ENCODE data around the gene AGBL3. TPM values are rescaled to one million over a fixed set of nuclear protein-coding genes. Genes with fewer than 3 reads are reported as not detected.
"Not testable (repeated sequence)": the region's sequence is repeated elsewhere in the genome, so short reads cannot be mapped to it uniquely, and the experiment has no call there.

Gene AGBL3
- total RNA-seq, 4 donors from 2014 or later: 0.29 to 12.5 (median 5.3) TPM

- Histone ChIP-seq H3K36me3 (no peaks in the 10 kb centered on the region), H3K27me3 (no peaks in the 10 kb centered on the region), H3K9me3 (no peaks in the 10 kb centered on the region), H3K4me3 (no peak overlapping the region), H3K27ac (no peak overlapping the region), H3K4me1 (no peaks in the 10 kb centered on the region)
- intact Hi-C loops (cut with DNase I; ENCODE audit: low total_unique reads): no loop called here
- TF ChIP-seq POLR2A (IDR thresholded peaks at IDR 0.05) (no peak), CTCF (IDR thresholded peaks at IDR 0.05) (no peak)
- DNase-seq: no peak
Observed at GRCh38 chr7:135111379-135111778, 125.1 kb downstream of the AGBL3 start.

GRCh38 chr7:135114622-135115021 is 128.3 kb downstream of the AGBL3 start:
- Histone ChIP-seq H3K36me3 (no peaks in the 10 kb centered on the region), H3K27ac (no peak overlapping the region), H3K4me1 (no peaks in the 10 kb centered on the region), H3K9me3 (no peaks in the 10 kb centered on the region), H3K4me3 (no peak overlapping the region), H3K27me3 (no peaks in the 10 kb centered on the region)
- DNase-seq: no peak
- no peak for TF ChIP-seq POLR2A (IDR thresholded peaks at IDR 0.05)
- intact Hi-C loops (cut with DNase I; ENCODE audit: low total_unique reads): no loop called here

- TF ChIP-seq CTCF (IDR thresholded peaks at IDR 0.05) (no peak), POLR2A (IDR thresholded peaks at IDR 0.05) (no peak)
- intact Hi-C loops (cut with DNase I; ENCODE audit: low total_unique reads): no loop called here
- H3K9me3 ChIP-seq: no peaks in the 10 kb centered on the region
Observed at GRCh38 chr7:135117096-135117495, 130.8 kb downstream of the AGBL3 start.

GRCh38 chr7:135121868-135122267 is 135.6 kb downstream of the AGBL3 start:
- H3K36me3 ChIP-seq: no peaks in the 10 kb centered on the region
- intact Hi-C loops (cut with DNase I; ENCODE audit: low total_unique reads): no loop called here
- no peaks in the 10 kb centered on the region for H3K27me3 ChIP-seq
- H3K9me3 ChIP-seq: no peaks in the 10 kb centered on the region
- no peak overlapping the region for H3K27ac ChIP-seq
- no peak for DNase-seq
- TF ChIP-seq POLR2A (IDR thresholded peaks at IDR 0.05): no peak
- no peak for TF ChIP-seq CTCF (IDR thresholded peaks at IDR 0.05)
- no peak overlapping the region for H3K4me3 ChIP-seq
- no peaks in the 10 kb centered on the region for H3K4me1 ChIP-seq

More at GRCh38 chr7:135117096-135117495, 130.8 kb downstream of the AGBL3 start:
- H3K27me3 ChIP-seq: no peaks in the 10 kb centered on the region
- no peak overlapping the region for H3K27ac ChIP-seq
- H3K4me1 ChIP-seq: no peaks in the 10 kb centered on the region
- H3K36me3 ChIP-seq: no peaks in the 10 kb centered on the region
- H3K4me3 ChIP-seq: no peak overlapping the region
- DNase-seq: no peak

GRCh38 chr7:135124631-135125030 is 138.3 kb downstream of the AGBL3 start:
- H3K4me3 ChIP-seq; H3K27ac ChIP-seq; H3K36me3 ChIP-seq; H3K4me1 ChIP-seq; H3K9me3 ChIP-seq; intact Hi-C loops (cut with DNase I; ENCODE audit: low total_unique reads); DNase-seq; H3K27me3 ChIP-seq: not testable (repeated sequence)

GRCh38 chr7:135128931-135129330 is 142.6 kb downstream of the AGBL3 start:
- intact Hi-C loops (cut with DNase I; ENCODE audit: low total_unique reads): no loop called here

More at GRCh38 chr7:135128931-135129330, 142.6 kb downstream of the AGBL3 start:
- TF ChIP-seq CTCF (IDR thresholded peaks at IDR 0.05) (no peak), POLR2A (IDR thresholded peaks at IDR 0.05) (no peak)
- H3K4me3 ChIP-seq: no peak overlapping the region
- no peak overlapping the region for H3K27ac ChIP-seq
- H3K36me3 ChIP-seq: no peaks in the 10 kb centered on the region
- no peaks in the 10 kb centered on the region for H3K4me1 ChIP-seq
- DNase-seq: no peak
- no peaks in the 10 kb centered on the region for H3K27me3 ChIP-seq
- H3K9me3 ChIP-seq: peaks cover 0 to 6% of the 10 kb centered on the region in 2 donors

Data from uterus (tissue), 4 donors.